ENCODE data around the gene ENDOD1. TPM values are rescaled to one million over a fixed set of nuclear protein-coding genes. Genes with fewer than 3 reads are reported as not detected.

The ENDOD1 gene
- total RNA-seq, 1 donor from 2014 or later = 29.8 TPM

- no peak for DNase-seq (ENCODE audit: extremely low read depth, low read depth, low spot score)
Measured at GRCh38 chr11:95076416-95076815, 13.2 kb upstream of the ENDOD1 start.

DNA sequence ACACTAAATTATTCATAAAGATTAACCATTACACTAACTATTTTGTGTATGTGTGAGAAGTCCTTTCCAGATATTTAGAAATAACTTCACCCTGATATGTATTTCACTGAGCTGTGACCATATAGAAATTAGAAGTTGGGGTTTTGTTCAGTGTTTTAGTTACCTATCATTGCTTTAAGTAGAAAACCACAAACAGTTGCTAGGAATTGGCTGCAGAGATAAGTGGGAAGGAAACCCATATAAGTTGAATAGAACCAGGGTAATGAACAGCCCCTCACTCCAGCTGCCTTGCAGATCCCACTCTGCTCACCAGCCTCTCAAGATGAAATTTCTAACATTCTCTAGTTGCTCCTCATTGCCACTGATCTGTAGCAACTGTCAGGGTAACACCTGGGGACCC lies 12.7 kb upstream of the ENDOD1 start:
- DNase-seq (ENCODE audit: extremely low read depth, low read depth, low spot score) = no peak

GRCh38 chr11:95078526-95078925 lies 11.1 kb upstream of the ENDOD1 start:
- no peak for DNase-seq (ENCODE audit: extremely low read depth, low read depth, low spot score)

GRCh38 chr11:95081010-95081409 lies 8.6 kb upstream of the ENDOD1 start:
- no peak for DNase-seq (ENCODE audit: extremely low read depth, low read depth, low spot score)

- no peak for DNase-seq (ENCODE audit: extremely low read depth, low read depth, low spot score)
Measured at GRCh38 chr11:95081412-95081811, 8.2 kb upstream of the ENDOD1 start.

DNA sequence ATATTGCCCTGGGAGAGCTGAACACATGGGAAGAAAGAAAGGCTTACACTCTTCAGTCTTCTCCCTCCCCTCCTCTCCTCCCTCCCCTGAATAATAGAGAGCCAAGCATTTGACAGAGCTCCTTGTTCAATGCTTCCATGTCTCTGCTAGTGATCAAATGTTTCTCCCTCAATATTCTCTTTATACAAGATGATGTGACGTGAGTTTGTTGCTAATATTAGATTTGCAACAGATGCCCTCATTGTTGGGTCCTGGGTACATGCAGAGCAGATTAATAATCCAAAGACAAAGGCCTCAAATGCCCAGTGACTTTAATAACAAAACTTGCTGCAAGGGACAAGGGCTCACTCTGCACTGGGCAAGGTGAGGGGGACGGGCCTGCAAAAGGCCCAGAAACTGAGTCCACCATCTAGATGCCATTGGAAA lies 7.1 kb upstream of the ENDOD1 start:
- DNase-seq (ENCODE audit: extremely low read depth, low read depth, low spot score) = no peak

GRCh38 chr11:95084509-95084908 lies 5.1 kb upstream of the ENDOD1 start:
- DNase-seq (ENCODE audit: extremely low read depth, low read depth, low spot score) = no peak

DNA sequence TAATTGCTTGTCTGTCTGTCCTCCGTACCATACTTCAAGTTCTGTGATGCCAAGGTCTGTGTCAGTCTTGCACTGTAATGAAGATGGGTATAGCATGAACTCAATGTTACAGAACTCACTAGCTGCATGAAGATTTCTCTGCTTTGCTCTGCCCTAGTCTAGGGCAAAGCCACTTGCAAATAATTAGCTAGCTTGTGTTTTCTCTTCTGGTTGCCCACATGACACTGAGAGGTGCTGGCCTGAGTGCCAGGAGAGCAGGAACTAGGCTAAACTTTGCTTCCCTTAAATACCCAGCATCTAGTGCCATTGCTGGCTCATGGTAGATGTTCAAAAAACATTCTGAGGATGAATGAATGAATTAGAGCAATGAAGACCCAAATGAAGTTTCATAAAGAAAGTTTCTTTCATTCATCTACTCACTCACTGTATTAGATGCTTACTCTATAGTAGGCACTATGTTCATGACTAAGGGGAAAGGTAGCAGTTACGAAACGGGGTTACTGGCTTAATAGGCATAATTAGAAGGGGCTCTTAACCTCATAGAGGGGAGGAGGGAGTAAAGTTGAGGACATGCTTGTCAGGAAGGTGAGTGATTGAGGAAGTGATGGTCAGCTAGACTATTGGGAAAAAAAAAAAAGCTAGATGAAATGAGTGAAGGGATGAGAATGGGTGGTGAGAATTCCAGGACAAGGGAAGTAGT lies 4.4 kb upstream of the ENDOD1 start:
- no peak for DNase-seq (ENCODE audit: extremely low read depth, low read depth, low spot score)

- DNase-seq (ENCODE audit: extremely low read depth, low read depth, low spot score) = no peak
Measured at GRCh38 chr11:95086151-95086550, 3.5 kb upstream of the ENDOD1 start.

- DNase-seq (ENCODE audit: extremely low read depth, low read depth, low spot score) = no peak
Measured at GRCh38 chr11:95086836-95087570, 2.6 kb upstream of the ENDOD1 start.

DNA sequence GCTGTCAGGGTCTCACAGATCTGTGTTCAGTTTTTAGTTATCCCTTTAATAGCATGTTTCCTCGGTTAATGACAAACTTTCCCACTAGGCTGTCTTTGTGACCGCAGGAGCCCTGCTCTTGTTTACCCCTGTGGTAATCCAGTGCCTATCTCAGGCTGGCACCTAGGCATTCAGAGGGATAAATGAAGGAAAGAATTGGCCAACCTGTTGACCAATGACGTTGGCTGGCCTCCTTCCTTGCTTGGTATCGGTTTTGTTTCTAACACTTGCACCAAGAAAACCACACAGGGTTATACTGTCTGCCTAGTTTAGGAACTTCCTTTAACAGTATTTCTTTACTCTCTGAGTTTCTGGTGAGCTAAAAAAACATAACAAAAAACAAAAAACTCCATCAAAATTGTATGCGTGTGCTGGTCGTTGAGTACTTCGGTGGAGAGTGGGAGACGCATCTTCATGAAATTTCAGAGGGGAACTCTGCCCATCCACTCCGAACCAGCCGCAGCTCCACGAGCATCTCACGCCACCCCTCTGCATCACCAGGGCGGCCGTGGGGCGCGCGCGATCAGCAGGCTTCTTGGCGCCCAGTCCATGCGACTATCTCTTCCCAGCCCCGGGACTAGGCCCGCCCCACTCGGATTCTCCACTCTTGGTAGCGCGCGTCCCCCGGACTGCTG lies 563 bp upstream of the ENDOD1 start:
- DNase-seq (ENCODE audit: extremely low read depth, low read depth, low spot score) = no peak

GRCh38 chr11:95091663-95092180 lies 2.1 kb downstream of the ENDOD1 start:
- DNase-seq (ENCODE audit: extremely low read depth, low read depth, low spot score) = no peak

GRCh38 chr11:95092549-95093324 lies 3.1 kb downstream of the ENDOD1 start:
- no peak for DNase-seq (ENCODE audit: extremely low read depth, low read depth, low spot score)

DNA sequence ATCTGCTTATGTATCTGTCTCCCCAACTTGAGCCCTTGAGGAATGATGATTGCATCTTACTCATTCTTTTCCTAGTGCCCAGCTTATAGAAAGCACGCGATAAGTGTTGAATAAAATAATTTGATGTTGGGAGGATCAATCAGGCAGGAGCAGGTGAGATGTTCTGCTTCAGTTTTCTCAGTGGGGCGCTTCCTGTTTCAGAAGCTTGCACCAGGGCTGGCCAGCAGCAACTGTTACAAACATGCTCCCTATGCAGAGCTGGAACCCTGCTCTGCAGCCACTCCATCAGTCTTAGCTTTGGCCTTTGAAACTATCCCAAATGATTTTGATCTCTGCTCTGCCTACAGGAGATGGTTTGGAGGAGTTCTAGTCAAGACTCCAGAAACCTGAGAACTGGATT lies 3.9 kb downstream of the ENDOD1 start:
- no peak for DNase-seq (ENCODE audit: extremely low read depth, low read depth, low spot score)

DNA sequence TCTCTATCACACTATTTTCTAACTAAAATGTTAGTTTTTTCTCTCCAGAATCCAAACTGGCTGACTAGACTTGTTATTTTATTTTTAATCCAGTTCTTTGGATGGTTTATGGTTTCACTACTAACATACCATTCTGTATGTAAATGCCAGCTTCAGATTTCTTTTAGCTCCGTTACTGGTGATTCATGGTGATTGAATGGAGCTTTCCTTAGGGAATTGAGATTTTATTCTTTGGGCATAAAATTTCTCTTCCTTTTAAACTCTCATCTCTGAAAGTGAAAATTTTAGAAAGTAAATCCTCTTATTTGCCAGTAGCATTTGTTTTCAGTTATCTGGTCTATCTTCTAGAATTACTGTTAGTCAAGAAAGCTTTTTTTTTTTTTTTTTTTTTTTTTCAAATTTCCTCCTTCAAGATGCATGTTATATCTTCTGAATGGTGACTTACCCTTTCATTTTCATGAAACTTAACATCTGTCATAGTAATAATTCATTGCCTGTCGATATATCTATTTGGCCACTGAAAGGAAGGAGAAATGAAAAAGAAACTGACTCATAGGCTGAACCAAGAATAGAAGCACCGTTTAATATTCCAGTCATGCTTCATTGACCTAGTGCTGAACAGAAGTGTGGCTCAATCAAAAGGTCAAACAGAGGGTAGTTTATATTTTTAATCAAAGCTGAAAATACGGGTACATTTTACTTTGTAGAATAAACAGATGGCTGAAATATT lies 6.4 kb downstream of the ENDOD1 start:
- no peak for DNase-seq (ENCODE audit: extremely low read depth, low read depth, low spot score)

DNA sequence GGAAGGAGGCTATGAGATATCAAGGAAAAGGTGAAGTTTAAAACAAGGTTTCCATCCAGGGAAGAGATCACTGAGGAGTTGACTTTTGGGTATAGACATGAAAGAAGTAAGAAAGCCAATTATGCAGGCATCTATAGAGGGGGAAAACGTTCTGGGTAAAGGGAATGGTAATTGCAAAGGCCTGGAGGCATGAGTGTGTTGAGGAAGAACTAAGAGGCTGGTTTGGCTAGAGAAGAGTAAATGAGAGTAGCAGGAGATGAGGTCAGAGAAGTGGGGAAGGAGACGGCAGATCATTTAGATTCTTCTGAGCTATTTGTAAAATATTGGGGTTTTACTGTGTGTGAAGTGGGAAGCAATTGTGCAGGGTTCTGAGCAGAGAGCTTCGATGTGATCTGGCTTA lies 7.6 kb downstream of the ENDOD1 start:
- DNase-seq (ENCODE audit: extremely low read depth, low read depth, low spot score) = no peak

DNA sequence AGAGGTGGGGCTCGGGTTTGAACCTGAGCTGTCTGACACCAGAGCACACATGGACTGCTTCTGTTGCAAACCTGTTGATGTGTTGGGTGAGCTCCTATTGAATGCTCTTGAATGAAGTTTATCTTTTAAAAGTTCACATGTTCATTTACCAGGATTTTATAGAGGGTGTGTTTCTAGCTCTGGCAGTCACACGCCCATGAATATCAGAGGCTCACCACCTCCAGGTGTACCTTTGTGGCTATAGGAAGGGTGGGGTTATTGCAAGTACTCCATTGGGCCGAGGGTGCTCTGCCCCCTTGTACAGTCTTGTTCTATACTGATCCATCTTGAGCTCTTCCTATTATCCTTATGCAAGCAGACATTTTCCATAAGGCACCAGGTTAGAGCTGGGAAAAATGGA lies 9.2 kb downstream of the ENDOD1 start:
- DNase-seq (ENCODE audit: extremely low read depth, low read depth, low spot score) = no peak

- no peak for DNase-seq (ENCODE audit: extremely low read depth, low read depth, low spot score)
Measured at GRCh38 chr11:95100191-95100648, 10.6 kb downstream of the ENDOD1 start.

GRCh38 chr11:95100856-95101507 lies 11.3 kb downstream of the ENDOD1 start:
- no peak for DNase-seq (ENCODE audit: extremely low read depth, low read depth, low spot score)

GRCh38 chr11:95101935-95102334 lies 12.3 kb downstream of the ENDOD1 start:
- DNase-seq (ENCODE audit: extremely low read depth, low read depth, low spot score) = no peak
